T1000 (cell line): ENCODE measurements around the gene MIF.
"Not testable (repeated sequence)": the region's sequence is repeated elsewhere in the genome, so short reads cannot be mapped to it uniquely, and the experiment has no call there.

Experiments
- DNase-seq: peaks from one replicate; lab custom pipeline; 2025; ENCODE audit warnings: mixed read lengths; lab: John Stamatoyannopoulos, UW

The MIF gene

DNA sequence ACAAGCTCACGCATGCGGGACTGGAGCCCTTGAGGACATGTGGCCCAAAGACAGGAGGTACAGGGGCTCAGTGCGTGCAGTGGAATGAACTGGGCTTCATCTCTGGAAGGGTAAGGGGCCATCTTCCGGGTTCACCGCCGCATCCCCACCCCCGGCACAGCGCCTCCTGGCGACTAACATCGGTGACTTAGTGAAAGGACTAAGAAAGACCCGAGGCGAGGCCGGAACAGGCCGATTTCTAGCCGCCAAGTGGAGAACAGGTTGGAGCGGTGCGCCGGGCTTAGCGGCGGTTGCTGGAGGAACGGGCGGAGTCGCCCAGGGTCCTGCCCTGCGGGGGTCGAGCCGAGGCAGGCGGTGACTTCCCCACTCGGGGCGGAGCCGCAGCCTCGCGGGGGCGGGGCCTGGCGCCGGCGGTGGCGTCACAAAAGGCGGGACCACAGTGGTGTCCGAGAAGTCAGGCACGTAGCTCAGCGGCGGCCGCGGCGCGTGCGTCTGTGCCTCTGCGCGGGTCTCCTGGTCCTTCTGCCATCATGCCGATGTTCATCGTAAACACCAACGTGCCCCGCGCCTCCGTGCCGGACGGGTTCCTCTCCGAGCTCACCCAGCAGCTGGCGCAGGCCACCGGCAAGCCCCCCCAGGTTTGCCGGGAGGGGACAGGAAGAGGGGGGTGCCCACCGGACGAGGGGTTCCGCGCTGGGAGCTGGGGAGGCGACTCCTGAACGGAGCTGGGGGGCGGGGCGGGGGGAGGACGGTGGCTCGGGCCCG is at the start of gene MIF:
MIF (plus strand) TSS at position 439 of the 765 bp plus-strand sequence; CDS start at position 531, 92 bp downstream.
- DNase-seq = peak; percentile 93

DNA sequence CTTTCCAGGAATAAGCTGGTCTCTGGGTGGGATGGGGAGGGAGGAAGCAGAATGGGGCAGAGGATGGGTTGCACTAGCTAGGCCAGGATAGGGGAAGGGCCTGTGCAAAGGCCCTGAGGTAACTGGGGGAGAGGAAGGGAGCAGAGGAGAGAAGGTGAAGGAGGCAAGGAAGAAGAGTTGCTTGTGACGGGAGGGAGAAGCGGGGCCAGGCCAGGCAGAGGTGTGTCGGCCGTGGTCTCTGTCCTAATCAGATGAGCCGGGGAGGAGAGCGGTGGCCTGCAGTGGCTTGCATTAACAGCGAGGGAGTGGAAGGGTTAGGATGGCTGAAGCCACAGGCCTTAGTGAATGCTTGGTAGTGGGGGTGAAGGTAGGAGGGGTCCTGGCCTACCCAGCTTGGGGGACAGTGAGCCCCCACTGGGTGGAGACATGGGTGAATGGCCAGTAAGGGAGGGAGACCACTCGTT is 49.4 kb upstream of the MIF start:
- DNase-seq = no peak

DNA sequence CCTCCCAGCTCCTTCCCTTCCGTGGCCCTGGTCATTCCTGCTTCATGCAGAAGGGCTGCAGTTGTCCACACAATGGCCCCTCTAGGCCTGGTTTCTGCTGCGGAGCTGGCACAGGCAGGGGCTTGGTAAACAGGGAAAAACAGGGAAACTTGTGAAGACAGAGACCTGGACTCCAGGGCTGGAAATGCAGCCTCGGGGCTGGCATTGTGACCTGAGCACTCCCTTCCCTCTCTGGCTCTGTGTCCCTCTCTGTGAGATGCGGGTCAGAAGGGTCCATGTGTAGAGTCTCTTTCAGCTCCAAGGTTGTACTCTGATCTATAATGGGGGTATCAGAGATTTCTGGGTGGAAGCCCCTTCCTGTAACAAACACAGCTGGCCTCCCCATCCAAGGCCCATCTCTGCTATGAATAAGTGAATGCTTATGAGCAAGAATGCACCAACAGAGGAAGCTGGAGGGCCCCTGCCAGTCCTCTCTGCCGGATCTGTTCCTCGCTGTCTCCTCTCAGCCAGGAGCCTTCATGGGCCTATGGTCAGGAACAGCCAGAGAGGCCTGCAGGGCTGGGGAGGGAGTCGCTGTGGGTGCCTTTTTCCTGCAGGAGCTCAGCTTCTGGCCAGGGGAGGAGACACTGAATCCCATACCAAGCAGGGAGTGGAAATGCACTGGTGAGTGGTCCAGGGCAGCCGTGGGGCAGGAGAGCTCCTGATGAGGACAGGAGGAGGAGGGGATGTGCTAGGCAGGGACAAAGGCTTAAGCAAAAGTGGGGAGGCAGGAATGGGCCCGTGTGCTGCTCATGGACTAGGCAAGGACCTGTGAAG is 48.7 kb upstream of the MIF start:
- no peak for DNase-seq

DNA sequence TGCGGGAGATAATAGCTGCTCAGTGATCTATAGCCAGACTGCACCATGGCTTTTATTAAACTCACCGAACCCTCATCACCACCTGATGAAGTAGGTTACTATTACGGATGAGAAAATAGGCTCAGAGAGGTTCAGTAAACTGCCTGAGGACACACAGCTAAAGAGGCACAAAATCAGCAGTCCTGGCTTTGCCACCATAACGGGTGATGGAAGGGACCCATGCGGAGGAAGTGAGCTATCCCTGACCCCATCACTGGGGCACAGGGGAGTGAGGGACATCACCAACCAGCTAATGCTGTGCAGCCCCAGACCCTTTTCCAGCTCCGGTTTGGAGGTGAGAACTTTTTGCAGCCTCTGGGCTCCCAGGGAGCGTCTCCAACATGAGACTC is 48.1 kb upstream of the MIF start:
- no peak for DNase-seq

DNA sequence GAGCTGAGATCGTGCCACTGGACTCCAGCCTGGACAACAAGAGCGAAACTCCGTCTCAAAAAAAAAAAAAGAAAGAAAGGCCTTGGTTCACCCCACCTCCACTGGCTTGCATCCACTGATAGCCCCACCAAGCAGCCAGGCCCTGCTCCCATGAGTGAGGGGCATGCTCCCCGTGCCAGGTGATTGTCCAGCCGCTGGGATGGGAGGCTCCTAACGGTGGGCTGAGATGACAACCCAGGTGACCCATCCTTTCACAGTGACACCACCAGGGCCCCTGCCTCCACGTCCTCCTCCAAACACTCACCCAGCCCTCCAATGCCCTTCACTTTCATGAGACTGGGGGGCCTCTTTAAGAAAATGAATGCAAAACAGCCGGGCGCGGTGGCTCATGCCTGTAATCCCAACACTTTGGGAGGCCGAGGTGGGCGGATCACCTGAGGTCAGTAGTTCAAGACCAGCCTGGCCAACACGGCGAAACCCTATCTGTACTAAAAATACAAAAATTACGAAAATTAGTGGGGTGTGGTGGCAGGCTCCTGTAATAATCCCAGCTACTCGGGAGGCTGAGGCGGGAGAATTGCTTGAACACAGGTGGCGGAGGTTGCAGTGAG is 46.8 kb upstream of the MIF start:
- no peak for DNase-seq

DNA sequence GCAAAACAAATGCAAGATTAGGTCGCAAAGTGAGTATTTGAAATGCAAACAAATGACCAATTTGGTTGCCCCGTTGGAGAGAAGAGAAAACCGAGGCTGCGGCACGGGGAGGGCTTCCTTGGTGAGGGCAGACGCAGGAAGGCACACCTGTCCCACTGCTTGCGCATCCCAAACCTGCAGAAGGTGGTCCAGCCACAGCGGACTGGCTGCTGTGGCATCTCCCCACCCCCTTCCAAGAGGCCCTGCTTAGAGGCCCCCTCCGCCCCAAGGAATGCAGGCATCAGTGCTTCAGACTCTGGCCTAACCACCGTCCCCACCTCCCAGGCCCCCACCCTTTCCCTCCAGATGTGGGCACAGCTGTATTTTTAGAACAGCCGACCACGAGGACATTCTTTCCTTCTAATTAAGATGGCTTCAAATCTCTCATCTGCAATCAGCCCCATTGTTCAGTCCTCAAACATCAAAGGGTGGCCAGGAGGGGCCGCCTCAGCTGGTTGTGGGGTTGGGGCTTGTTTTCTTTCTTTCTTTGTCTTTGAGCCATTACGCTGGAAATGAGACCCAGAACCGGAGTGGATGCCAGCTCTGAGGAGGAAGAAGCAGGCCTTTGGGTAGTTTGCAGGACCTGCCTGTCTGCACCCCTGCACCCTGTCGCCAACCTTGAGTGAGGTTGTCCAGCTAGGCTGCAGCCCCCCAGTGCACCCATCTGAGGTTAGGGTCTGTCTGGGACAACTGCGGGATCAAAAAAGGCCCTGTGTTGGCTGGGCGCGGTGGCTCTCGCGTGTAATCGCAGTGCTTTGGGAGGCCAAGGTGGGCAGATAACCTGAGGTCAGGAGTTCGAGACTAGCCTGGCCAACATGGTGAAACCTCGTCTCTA is 46.0 kb upstream of the MIF start:
- DNase-seq = no peak

DNA sequence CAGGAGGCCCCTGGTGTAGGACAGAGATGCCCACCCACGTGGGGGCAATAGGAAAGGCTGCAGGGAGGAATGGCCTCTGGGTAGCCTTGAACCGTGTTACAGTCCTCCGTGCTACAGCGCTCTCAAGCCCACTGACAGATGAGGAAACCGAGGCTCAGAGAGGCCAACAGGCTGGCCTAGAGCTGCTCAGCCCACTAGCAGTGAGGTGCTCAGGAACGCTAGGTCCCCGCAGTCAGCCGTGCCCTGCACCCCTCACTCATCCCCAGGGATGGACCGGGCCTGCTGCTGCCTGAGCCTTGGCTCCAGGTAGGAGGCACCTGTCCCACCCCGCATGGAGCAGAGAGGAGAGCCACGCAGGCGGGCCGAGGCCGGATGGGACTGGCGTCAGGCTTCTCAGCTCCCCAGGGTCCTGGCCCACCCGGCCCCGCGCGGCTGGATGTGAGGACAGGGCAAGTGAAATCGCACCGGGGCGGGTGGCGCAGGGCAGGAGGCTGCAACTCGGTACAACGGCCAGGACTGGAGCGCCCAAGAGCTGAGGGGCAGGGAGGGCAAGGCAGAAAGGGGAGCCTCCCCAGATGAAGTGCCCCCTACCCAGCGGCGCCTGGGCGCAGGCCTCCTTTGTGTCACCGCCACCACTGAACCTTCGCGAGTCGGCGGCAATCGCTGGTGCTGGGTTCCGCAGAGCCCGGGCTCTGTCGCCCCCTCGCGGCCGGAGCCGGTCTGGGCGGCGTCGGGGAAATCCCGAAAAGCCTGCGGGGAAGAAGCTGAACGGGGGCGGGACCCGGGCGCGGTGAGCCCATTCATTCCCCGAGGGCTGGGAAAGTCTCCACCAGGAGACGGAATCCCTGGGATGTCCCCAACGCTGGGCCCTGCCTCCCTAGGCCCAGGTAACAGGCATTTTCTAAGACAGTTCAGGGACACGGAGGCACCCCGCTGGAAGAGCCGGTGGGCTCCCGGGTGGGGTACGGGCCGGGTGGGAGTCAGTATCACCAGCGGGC is 44.9 kb upstream of the MIF start:
- DNase-seq = peak; percentile 86

DNA sequence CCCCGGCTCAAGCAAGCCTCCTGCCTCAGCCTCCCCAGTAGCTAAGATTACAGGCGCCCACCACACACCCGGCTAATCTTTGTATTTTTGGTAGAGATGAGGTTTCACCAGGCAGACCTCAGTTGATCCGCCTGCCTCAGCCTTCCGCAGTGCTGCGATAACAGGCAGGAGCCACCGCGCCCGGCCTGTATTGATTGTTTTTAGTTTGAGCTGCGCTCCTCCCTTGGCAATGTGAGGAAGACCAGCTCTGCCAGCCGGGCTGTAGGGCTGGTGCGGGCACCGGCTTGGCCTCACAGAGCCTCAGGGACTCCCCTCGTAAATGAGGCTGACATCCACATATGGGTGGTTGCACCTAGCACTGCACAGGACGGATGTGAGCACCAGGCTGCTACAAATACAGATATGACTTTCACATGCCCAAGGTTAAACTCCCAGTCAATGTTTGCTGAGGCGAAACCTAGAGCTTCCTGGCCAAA is 44.0 kb upstream of the MIF start:
- DNase-seq = no peak

DNA sequence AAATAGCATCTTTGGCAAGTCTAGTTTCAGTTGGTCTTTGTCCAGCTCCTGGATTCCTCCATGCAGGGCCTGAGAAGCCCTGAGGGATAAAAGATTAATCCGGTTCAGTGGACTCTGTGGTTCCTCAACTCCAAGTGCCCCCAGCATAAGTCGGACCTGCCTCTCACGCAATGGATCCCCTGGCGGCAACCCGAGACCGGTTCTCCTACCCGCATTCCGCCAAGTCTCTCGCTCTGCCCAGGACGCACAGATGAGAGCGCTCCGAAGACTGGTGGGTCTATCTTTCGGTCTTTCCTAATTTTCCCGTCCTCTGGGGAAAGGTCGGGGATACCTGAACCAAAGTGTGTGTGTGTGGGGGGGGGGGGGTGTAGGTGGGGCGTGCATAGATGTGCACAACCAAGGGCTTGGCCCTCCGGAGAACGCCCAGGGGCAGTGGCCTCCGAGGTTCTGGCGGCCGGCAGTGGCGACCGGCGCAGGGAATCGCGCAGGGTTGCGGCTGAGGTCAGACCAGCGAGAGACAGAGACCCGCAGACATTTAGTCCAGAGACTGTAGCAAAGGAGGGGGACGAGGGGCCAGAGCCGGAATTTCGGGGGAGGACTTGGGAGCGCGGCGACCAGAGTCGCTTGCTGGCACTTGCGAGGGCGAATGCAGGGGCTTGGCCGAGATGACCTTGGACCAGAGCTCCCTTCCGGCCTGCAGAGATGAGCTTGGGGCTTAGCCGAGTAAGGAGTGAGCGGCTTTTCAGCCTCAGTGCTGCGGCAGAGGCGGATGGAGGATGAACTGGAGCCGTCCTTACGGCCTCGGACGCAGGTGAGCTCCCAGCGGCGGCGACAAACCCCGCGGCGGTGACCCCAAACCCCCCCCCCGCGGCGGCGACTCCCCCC is 37.2 kb upstream of the MIF start:
- DNase-seq = no peak

DNA sequence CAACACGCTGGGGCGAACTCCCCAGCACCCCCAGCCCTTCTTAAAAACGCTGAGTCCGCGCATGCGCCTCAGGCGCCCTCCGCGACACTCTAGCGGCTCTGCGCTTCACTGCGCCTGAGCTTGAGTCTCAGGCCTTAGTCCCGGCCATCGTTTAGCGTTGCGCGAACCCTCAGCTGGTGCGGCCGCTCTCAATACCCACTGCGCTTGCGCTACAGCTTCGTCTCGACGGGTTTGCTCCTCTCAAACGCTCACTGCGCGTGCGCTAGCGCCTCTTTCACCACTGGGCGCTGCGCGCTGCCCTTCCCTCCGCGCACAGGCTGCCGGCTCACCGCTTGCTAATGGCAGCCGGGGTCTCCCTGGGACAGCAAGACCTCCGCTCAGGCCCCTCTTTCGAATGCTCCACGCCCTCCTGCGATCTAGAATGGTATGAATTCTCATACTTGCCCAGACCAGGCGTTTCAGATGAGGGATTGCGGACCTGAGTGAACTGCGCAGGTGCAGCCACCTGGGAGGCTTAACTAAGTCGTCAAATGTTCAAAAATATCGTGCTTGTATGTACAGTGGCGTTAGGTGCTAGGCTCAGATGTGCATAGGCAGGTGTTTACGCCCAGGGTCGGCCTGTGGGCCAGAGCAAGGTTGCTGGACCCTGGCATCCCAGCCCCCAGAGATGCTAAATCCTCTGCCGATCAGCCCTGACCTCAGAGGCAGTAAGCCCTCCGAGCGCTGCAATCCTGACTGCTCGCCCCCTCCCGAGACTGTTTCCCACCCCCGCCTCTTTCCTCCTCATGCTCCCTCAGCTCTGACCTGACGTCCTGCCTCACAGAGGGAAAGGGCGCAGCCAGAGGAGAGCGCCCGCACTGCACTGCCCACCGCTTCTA is 36.3 kb upstream of the MIF start, which contains the start of gene SLC2A11:
SLC2A11 (plus strand) TSS at position 270 of the 878 bp plus-strand sequence; CDS start at position 395, 125 bp downstream.
- peak; percentile 92 for DNase-seq

DNA sequence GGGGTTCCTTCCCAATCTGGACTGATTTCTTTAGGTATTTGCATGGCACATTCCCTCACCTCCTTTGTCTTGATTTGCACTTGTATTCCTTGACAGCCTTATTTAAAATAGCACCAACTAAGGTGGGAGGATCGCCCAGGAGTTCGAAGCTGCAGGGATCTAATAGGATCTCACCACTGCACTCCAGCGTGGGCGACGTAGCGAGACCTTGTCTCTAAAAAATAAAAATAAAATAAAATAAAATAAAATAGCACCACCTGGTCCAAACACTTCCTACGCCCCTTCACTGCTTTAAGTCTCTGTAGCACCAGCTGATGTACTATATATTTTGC is 35.7 kb upstream of the MIF start:
- no peak for DNase-seq

DNA sequence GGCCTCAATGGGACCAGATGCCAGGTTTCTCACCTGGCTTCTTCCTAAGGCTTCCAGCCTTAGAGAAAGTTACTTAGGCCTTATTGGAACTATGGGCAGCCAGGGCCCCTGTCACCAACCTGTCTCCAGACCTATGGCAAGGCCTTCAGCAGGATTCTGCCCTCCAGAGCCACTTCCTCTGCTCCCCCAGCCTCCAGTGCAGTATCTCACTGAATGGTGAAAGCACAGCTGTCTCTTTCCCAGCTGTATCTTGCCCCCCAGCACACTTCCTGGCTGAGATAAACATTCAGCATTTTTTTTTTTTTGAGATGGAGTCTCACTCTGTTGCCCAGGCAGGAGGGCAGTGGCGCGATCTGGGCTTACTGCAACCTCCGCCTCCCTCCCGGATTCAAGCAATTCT is 35.0 kb upstream of the MIF start:
- DNase-seq = no peak

DNA sequence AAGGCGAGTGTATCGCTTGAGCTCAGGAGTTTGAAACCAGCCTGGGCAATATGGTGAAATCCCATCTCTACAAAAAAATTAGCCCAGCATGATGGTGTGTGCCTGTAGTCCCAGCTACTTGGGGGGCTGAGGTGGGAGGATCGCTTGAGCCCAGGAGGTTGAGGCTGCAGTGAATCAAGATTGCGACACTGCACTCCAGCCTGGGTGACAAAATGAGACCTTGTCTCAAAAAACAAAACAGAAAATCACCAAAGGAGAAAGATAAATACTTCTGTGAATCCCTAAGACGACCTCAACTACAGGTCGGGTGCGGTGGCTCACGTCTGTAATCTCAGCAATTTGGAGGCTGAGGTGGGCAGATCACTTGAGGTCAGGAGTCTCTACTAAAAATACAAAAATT is 34.0 kb upstream of the MIF start:
- not testable (repeated sequence) for DNase-seq

DNA sequence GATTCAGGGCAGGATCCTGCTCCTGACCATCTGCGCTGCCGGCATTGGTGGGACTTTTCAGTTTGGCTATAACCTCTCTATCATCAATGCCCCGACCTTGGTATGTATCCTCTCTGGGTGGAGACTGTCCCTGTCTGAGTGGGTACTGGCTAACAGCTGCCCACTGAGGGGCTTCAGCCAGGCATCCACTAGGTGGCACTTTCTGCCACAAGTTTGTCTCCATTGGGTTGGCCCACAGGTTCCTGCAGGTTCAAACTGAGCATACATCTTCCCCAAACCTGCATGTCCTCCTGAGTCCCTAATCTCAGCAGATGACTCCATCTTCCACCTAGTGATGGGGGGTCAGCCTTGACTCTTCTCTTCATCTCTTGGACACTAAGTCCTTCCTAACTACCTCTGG is 32.1 kb upstream of the MIF start:
- DNase-seq = no peak

DNA sequence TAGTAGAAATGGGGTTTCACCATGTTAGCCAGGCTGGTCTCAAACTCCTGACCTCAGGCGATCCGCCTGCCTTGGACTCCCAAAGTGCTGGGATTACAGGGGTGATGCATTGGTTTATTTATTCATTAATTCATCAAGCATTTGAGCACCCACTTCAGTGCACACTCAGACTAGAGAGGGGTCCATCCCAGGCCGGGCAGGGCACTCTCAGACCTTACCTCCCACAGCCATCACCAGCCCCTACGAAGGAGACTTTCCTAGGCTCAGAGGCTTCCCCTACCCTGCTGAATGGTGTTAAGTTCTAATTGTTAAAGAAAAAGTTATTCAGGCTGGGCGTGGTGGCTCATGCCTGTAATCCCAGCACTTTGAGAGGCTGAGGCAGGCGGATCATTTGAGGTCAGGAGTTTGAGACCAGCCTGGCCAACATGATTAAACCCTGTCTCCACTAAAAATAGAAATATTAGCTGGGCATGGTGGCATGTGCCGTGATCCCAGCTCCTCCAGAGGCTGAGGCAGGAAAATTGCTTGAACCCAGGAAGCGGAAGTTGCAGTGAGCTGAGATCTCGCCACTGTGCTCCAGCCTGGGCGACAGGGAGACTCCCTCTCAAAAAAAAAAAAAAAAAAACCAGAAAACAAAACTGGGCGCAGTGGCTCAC is 29.6 kb upstream of the MIF start:
- DNase-seq = not testable (repeated sequence)

DNA sequence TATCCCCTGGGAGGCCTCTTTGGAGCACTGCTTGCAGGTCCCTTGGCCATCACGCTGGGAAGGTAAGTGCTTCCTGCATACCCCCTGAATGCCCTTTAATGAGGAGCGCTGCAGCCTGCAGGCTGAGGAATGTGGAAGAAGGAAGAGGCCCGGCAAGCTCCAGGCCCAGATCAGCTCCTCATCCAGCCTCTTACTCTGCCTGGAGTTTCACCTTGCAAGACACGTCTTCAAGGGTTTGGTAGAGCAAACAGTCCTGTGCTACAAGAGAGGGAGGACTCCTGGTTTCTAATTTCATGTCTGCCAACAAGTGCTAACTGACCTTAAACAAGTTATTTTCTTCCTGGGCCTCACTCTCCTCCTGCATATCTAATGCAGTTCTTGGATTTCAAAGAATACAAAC is 25.6 kb upstream of the MIF start:
- DNase-seq = no peak

DNA sequence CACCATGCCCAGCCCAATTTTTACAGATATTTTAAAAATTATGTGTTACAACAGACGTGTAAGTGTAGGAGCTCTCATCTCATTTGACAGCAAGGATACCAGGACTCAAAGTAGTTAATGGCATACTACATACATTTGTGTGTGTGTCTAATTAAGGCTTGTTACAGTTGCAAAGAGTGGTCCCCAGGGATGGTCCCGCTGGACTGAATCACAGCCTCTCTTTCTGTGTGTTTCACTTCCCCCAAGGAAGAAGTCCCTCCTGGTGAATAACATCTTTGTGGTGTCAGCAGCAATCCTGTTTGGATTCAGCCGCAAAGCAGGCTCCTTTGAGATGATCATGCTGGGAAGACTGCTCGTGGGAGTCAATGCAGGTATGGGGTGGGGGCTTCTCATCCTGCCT is 19.3 kb upstream of the MIF start:
- DNase-seq = no peak

DNA sequence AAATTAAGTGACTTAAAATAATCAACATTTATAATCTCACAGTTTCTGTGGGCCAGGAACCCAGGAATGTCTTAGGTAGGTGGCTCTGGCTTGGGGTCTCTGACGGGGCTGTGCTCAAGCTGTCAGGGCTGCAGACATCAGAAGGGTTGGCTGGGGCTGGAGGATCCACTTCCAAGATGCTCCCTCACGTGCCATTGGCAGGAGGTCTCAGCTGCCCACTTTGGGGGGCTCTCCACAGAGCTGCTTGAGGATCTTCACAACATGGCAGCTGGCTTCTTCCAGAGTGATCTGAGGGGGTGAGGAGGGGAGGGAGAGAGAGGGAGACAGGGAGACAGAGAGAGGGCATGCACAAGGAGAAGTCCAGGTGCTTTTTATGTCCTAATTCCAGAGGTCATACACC is 18.4 kb upstream of the MIF start:
- no peak for DNase-seq
